ENCODE measurements around the gene RTN4RL2. TPM values are rescaled to one million over a fixed set of nuclear protein-coding genes. Genes with fewer than 3 reads are reported as not detected.

The RTN4RL2 gene
- polyA plus RNA-seq, 3 donors: 0.40 to 0.53 (median 0.44) TPM

DNA sequence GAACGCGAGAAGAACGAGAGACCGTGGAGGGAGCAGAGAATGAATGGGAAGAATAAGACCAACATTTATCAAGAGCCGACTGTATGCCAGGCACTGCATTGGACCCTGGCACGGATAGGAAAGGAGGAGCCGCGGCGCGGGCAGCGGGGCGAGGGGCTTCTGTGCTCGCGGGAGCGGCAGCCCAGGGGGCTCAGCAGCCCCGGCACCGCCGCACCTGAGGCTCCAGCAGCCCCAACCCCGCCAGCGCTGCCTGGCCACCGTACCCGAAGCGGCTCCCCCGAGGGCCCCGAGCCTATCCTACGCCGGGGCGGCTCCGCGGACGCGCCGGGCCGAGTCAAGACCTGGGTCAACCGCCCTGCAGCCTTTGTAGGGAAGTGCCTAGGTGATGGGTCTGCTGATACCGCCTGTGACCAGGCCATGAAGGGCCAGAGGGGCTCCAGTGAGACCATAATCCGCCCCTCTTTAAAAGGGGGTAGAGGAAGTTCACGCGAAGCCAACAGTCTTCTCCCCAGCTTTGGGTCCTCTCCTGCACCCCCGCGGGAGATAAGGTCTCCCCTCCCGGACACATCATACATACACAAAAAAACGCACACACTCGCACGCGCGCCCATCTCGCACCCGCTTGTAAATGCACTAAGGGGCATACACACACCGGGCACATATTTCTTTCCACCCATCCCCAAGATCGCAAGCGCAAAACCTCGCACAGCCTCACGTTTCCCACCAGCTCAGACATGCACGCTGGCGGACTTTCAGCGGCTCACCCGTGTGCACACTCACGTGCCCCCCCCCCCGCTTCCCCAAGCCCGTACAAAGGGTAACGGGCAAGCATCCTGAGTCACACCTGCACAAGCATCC lies 935 bp upstream of the RTN4RL2 start:
- H3K4me3 Mint-ChIP-seq: peak overlapping the region; percentile 84 to 99

More for the DNA sequence above, 935 bp upstream of the RTN4RL2 start:
- no peak overlapping the region for H3K27ac ChIP-seq (ENCODE audit: low read depth in 1 of 2, low read length in 2 of 2)
- Mint-ChIP-seq H3K27me3 (ENCODE audit: low read depth in 3 of 3) (peaks cover 39 to 59% (median 55%) of the 10 kb centered on the region in 3 donors), H3K4me1 (peaks cover 40% of the 10 kb centered on the region), H3K36me3 (peaks cover 0 to 19% of the 10 kb centered on the region in 2 donors), H3K9me3 (peaks cover 0 to 28% (median 7%) of the 10 kb centered on the region in 7 donors), H3K27ac (peak overlapping the region in 3 of 7 donors; percentile 30 to 74 (median 52))
- intact Hi-C loops (cut with micrococcal nuclease): loop anchor here (5.0 to 10.0 kb wide), 2 partner anchors 68 to 185 kb away; partner anchors contain the start of gene YPEL4 (in 2 of the 2)
- H3K27me3 ChIP-seq (ENCODE audit: control insufficient read depth in 2 of 2, insufficient read depth in 2 of 2, low read length in 2 of 2): peaks cover 25 to 52% of the 10 kb centered on the region in 2 donors
- no peaks in the 10 kb centered on the region for H3K79me2 ChIP-seq (ENCODE audit: insufficient read depth, low read length)
- H3K4me3 ChIP-seq (replicated peaks in 1 of 3; ENCODE audit: low read depth in 2 of 3, low read length in 3 of 3): peak overlapping the region; percentile 14 to 81 (median 38)
- peaks cover 0 to 4% of the 10 kb centered on the region in 2 donors for H3K9me3 ChIP-seq (replicated peaks in 1 of 2; ENCODE audit: control insufficient read depth in 1 of 2, insufficient read depth in 1 of 2, low read length in 2 of 2)
- peak overlapping the region; percentile 93 for H3K4me2 ChIP-seq (replicated peaks; ENCODE audit: extremely low read depth, low read length, poor library complexity, severe bottlenecking)
- under 1% methylated on average over 52 of the region's 62 CpGs for WGBS (ENCODE audit: insufficient coverage)
- DNase-seq: peak in 1 of 3 donors; percentile 70
- no peaks in the 10 kb centered on the region for H3K36me3 ChIP-seq (replicated peaks in 1 of 2; ENCODE audit: control insufficient read depth in 1 of 2, insufficient read depth in 2 of 2, low read length in 2 of 2)
- H3K9ac ChIP-seq (ENCODE audit: insufficient read depth, low read length, poor library complexity, severe bottlenecking): peak overlapping the region; percentile 27
- peaks cover 39 to 40% of the 10 kb centered on the region in 2 donors for H3K4me1 ChIP-seq (ENCODE audit: control insufficient read depth in 1 of 2, insufficient read depth in 2 of 2, low read length in 2 of 2)
- TF ChIP-seq, protein P1, sequence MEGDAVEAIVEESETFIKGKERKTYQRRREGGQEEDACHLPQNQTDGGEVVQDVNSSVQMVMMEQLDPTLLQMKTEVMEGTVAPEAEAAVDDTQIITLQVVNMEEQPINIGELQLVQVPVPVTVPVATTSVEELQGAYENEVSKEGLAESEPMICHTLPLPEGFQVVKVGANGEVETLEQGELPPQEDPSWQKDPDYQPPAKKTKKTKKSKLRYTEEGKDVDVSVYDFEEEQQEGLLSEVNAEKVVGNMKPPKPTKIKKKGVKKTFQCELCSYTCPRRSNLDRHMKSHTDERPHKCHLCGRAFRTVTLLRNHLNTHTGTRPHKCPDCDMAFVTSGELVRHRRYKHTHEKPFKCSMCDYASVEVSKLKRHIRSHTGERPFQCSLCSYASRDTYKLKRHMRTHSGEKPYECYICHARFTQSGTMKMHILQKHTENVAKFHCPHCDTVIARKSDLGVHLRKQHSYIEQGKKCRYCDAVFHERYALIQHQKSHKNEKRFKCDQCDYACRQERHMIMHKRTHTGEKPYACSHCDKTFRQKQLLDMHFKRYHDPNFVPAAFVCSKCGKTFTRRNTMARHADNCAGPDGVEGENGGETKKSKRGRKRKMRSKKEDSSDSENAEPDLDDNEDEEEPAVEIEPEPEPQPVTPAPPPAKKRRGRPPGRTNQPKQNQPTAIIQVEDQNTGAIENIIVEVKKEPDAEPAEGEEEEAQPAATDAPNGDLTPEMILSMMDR (IDR thresholded peaks at IDR 0.05): no peak
- H4K20me1 ChIP-seq (ENCODE audit: insufficient read depth, low read length): no peaks in the 10 kb centered on the region
- H2AFZ ChIP-seq (ENCODE audit: insufficient read depth, low read depth, low read length, poor library complexity, severe bottlenecking): peak overlapping the region; percentile 81

Measured in CD14-positive monocyte (primary cell).